HG03558 (cell line): ENCODE results near the gene TYW1.
"Not testable (repeated sequence)": the region's sequence is repeated elsewhere in the genome, so short reads cannot be mapped to it uniquely, and the experiment has no call there.

Experiments used
- ATAC-seq: cut with Tn5 transposase; IDR thresholded peaks from one replicate; pipeline ENCODE4 v1.9.1; 2021; ENCODE audit warnings: moderate number of reproducible peaks; ENCODE audit not compliant: unreplicated experiment; ENCODE audit errors: extremely low read depth

Gene TYW1, protein sequence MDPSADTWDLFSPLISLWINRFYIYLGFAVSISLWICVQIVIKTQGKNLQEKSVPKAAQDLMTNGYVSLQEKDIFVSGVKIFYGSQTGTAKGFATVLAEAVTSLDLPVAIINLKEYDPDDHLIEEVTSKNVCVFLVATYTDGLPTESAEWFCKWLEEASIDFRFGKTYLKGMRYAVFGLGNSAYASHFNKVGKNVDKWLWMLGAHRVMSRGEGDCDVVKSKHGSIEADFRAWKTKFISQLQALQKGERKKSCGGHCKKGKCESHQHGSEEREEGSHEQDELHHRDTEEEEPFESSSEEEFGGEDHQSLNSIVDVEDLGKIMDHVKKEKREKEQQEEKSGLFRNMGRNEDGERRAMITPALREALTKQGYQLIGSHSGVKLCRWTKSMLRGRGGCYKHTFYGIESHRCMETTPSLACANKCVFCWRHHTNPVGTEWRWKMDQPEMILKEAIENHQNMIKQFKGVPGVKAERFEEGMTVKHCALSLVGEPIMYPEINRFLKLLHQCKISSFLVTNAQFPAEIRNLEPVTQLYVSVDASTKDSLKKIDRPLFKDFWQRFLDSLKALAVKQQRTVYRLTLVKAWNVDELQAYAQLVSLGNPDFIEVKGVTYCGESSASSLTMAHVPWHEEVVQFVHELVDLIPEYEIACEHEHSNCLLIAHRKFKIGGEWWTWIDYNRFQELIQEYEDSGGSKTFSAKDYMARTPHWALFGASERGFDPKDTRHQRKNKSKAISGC

DNA sequence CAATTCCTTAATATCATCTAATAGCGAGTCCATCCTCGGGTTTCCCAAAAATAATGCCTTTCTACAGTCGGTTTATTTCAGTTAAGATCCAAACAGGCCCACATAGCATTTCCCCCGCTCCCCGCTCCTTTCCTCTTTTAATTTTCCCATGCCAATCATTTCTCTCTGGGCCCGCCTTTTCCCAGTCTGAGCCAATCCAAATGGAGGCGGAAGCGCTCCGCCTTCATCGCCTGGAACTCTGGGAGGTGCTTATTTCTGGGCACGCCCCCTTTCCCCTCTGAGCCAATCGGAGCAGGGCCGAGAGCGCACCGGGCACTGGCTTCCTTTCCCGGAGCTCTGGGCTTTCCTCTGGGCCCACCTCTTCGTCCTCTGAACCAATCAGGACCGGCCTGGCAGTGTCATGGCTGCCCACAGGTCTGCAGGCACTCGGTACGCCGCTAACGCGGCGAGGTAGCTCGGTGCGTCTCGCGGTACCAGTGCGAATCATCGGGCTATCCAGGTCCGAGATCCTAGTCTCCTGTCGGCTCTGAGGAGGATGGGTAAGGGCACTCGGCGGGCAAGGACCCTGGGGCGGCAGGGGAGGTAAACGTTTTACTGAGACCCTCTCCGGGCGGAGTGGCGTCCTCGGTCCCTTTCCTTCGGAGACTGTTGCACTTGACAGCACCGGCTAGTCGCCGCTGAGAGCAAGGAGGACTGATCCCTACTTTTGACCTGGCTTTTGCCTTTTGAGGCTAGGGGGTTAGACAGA lies at the start of gene TYW1:
TYW1 (plus strand) TSS at position 390 of the 748 bp plus-strand sequence; CDS start at position 536, 146 bp downstream.
- peak; percentile 71 for ATAC-seq

GRCh38 chr7:66948480-66949109 lies 48.0 kb upstream of the TYW1 start:
- no peak for ATAC-seq

GRCh38 chr7:66950311-66950710 lies 46.3 kb upstream of the TYW1 start:
- ATAC-seq: no peak

DNA sequence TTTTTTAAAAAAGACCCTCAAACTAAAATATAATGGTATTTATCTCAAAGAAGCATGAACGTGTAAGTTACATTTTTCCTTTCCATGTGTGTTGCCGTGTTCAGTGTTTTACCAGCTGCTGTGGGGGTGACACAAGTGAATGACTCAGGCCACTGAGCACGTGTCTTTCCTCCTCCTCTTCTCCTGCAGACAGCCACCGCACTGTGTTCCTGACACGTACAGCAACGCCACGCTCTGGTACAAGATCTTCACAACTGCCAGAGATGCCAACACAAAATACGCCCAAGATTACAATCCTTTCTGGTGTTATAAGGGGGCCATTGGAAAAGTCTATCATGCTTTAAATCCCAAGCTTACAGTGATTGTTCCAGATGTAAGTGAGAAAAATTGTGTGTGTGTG lies 45.9 kb upstream of the TYW1 start:
- no peak for ATAC-seq

DNA sequence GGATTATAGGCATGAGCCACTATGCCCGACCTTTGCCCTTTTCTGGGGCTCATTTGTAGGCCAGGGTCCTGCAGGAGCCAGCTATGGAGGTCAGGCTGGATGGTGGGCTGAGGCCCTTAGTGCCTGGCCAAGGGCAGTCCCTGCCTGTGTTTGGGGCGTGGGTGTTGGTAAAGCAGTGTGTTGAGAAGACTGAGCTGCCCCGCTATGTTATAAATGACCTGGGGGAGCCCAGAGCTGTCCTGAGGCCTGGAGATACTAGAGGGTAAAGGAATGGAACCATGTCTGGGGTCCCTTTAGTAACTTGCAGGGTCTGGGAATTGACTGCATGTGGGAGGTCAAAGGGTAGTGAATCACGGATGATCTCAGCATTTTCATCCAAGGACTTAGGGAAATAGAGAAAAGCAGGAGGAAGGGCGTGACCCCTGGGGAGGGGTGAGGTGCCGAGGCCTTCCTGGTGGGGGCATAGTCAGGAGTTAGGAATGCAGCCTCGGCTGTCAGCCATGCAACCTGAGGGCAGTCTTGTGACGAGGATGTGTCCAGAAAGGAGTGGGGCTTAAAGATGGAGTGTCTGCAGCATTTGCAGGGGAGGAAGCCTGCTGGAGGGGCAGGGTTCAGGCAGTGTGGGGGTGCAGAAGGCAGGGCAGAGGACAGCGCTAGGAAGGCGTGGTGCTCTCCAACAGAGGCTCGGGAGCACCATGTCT lies 44.1 kb upstream of the TYW1 start:
- no peak for ATAC-seq

DNA sequence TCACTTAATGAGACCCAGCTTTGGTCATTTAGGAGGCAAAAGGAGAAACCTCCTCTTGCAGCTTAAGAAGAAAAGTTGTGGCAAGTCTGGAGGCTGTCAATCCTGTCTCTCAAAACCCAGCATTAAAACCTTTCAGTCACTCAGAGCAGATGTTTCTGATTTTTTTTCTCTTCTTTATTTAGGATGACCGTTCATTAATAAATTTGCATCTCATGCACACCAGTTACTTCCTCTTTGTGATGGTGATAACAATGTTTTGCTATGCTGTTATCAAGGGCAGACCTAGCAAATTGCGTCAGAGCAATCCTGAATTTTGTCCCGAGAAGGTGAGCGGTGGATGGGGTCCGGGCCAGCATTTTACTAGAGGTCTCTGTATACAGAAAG lies 43.6 kb upstream of the TYW1 start:
- ATAC-seq: no peak

DNA sequence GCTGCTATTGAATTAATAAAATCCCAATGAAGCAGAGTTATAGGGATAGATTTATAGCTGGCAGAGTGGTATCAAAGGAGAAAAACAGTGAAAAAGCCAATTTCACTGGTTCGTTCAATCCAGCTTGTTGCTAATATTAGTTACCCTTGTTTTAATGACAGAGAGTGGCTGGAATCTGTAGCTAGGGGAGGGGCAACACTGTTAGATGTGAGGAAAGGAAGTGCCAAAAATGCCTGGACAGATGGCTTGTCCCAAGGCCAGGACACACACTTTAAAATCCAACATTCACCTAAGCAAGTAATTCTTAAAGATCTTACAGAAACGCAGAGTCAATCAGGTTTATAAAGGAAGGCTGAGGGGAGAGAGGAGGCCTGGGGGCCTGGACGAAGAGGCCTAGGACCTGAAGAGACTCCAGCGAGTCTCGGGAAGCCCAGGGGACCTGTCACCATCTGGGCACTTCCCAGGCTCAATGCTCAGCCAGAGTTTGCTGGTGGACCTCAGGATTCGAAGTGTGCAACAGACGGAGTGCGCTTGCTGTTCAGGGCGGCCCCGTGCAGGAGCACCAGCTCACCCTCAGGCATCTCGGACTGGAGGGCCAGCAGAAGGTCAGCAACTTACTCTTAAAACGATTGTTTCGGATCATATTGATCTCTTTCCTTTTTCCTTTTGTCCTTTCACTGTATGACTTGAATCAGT lies 38.9 kb upstream of the TYW1 start:
- no peak for ATAC-seq

- no peak for ATAC-seq
Observed at GRCh38 chr7:66958538-66959350, 37.9 kb upstream of the TYW1 start.

DNA sequence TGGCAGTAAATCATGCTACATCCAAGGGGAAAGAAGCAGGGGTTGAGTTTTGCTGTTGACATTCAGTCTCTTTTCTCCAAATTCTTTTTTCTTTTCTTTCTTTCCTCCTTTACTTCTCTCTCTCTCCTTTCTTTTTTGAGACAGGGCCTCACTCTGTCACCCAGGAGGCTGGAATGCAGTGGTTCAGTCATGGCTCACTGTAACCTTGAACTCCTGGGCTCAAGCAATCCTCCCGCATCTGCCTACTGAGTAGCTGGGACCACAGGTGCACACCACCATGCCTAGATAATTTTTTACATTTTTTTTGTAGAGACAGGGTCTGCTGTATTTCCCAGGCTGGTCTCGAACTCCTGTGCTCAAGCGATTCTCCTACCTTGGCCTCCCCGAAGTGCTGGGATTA lies 36.4 kb upstream of the TYW1 start:
- ATAC-seq: no peak

GRCh38 chr7:66961096-66961495 lies 35.5 kb upstream of the TYW1 start:
- ATAC-seq: no peak

DNA sequence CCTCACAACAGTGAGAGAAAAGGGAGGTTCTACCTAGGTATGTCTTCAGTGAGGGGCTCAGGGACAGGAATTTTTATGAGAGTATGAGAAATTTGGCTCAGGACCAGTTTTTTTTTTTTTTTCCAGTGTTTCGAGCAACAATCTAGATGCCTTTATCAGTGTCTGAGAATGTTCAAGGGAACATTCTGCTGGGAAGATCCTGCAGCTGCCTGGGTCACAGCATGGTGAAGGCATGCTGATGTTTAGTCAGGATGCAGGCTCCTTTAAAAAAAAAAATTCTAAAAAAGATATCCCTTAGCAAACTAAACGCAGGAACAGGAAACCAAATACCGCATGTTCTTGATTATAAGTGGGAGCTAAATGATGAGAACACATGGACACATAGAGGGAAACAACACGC lies 32.2 kb upstream of the TYW1 start:
- no peak for ATAC-seq

- no peak for ATAC-seq
Observed at GRCh38 chr7:66967029-66967428, 29.6 kb upstream of the TYW1 start.

DNA sequence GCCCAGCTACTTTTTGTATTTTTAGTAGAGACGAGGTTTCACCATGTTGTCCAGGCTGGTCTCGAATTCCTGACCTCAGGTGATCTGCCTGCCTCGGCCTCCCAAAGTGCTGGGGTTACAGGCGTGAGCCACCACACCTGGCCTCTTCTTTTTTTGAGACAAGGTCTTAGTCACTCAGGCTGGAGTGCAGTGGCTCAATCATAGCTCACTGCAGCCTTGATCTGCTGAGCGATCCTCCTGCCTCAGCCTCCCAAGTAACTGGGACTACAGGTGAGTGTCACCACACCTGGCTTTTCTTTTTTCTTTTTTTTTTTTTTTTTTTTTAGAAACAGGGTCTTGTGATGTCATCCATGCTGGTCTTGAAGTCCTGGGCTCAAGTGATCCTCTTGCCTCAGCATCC lies 27.6 kb upstream of the TYW1 start:
- not testable (repeated sequence) for ATAC-seq

- no peak for ATAC-seq
Observed at GRCh38 chr7:66970310-66970709, 26.3 kb upstream of the TYW1 start.

- ATAC-seq: no peak
Observed at GRCh38 chr7:66974986-66975590, 21.5 kb upstream of the TYW1 start.

- not testable (repeated sequence) for ATAC-seq
Observed at GRCh38 chr7:66978312-66978711, 18.3 kb upstream of the TYW1 start.

GRCh38 chr7:66979013-66979412 lies 17.6 kb upstream of the TYW1 start:
- not testable (repeated sequence) for ATAC-seq

GRCh38 chr7:66980336-66980735 lies 16.3 kb upstream of the TYW1 start:
- ATAC-seq: not testable (repeated sequence)
